Pancreas (tissue), 10 donors: Measurements from ENCODE around the gene LRAT. TPM values are rescaled to one million over a fixed set of nuclear protein-coding genes. Genes with fewer than 3 reads are reported as not detected.
"Not testable (repeated sequence)": the region's sequence is repeated elsewhere in the genome, so short reads cannot be mapped to it uniquely, and the experiment has no call there.

ENCODE experiments used
- ATAC-seq, 4 donors: fragments of 200-7000 bp; cut with Tn5 transposase; one replicate each; pipeline versions ENCODE4 v1.8.0 to v1.9.1; 2020; ENCODE audit warnings: mild to moderate bottlenecking in 4 of 4, moderate library complexity in 4 of 4
- DNase-seq, 6 donors: peaks; one replicate each; pipeline ENCODE4 v3.0.0-alpha.2; 2020
- FAIRE-seq: peaks from 2 replicates; lab custom pipeline; 2012; peaks lifted over from hg19 to GRCh38; lab: Jason Lieb, UNC
- H3K27ac ChIP-seq, 4 donors: fragments of 200-600 bp; sonication (generic); 1 replicate in 3 of 4; 2 replicates in 1 of 4; pipeline versions ENCODE4 v1.5.0 to v1.8.0; 2020
- H3K27me3 ChIP-seq, 4 donors: fragments of 200-600 bp; one replicate each; pipeline ENCODE4 v1.8.0; 2021
- H3K36me3 ChIP-seq, 3 donors: fragments of 200-600 bp; sonication (generic) in 1 of 3; one replicate each; pipeline versions ENCODE4 v1.5.0 to v1.8.0; 2020 to 2021
- H3K4me1 ChIP-seq, 3 donors: fragments of 200-600 bp; one replicate each; pipeline ENCODE4 v1.8.0; 2021
- H3K4me3 ChIP-seq, 4 donors: fragments of 200-600 bp; sonication (generic) in 2 of 4; one replicate each; pipeline versions ENCODE4 v1.5.0 to v1.8.0; 2020 to 2021
- H3K9me3 ChIP-seq, 4 donors: fragments of 200-600 bp; one replicate each; pipeline ENCODE4 v1.8.0; 2021
- CTCF ChIP-seq, 4 donors: fragments of 200-600 bp; sonication (generic) in 3 of 4; IDR thresholded peaks; one replicate each; pipeline versions ENCODE4 v1.5.0 to v1.8.0; 2021; ENCODE audit warnings: antibody characterized with exemption in 4 of 4
- WGBS, 2 donors: extraction: QIAGEN DNeasy Blood & Tissue Kit; methylation state at CpG; one replicate each; pipeline ENCODE4 v1.1.7; 2013; 5-methylcytosine and 5-hydroxymethylcytosine counted together
- intact Hi-C, 3 donors: fragments of 100-400 bp; cut with DNase I; formaldehyde crosslinking; loops; one replicate each; pipeline versions ENCODE4 v1.11.1 to v1.14.2; 2022
- polyA plus RNA-seq, 2 donors: library from polyadenylated mRNA; stranded (reverse); fragments of 200-250 nt; gene quantifications; one replicate each; pipeline ENCODE4 v1.2.3, GENCODE V29; 2013
- total RNA-seq, 6 donors: library from RNA; stranded (reverse); fragmentation: NEBNext Ultra II Directional in 4 of 6; extraction: Animal tissue kit (Norgen Biotek cat#: 25700) in 4 of 6; gene quantifications; one replicate each; pipeline versions ENCODE4 v1.2.1 to v1.2.4, GENCODE V29; 2021 to 2023
- donor health status: healthy with polysubstance abuse.
- donor health status: DM: no; HTN: no; CAD: no; lungs with moderate emphysema.
- donor health status: DM: no; HTN: no; CAD: no.
- donor health status: control.
- donor health status: control.
- donor health status: Bipolar disorder and iron deficiency.
- donor health status: DM: yes; HTN: yes; CAD: no.
- donor health status: DM: no; HTN: no; CAD: no.
- donor health status: DM: no; HTN: no; CAD: no.
- donor health status: DM: yes; HTN: yes; CAD: no.

LRAT gene
- total and polyA plus RNA-seq, 8 donors = 0.15 to 0.75 (median 0.48) TPM

GRCh38 chr4:154714339-154715040 is 29.3 kb upstream of the LRAT start:
- FAIRE-seq (no peak), DNase-seq (no peak), ATAC-seq (no peak)
- no peak for TF ChIP-seq CTCF (IDR thresholded peaks at IDR 0.05)
- 45% methylated on average over 4 of the region's 4 CpGs for WGBS, 2 donors
- no peaks in the 10 kb centered on the region for H3K36me3 ChIP-seq
- no peaks in the 10 kb centered on the region for H3K9me3 ChIP-seq
- H3K27me3 ChIP-seq = peaks cover 0 to 3% (median 0%) of the 10 kb centered on the region in 4 donors
- no peak overlapping the region for H3K27ac ChIP-seq
- intact Hi-C loops = no loop called here
- no peaks in the 10 kb centered on the region for H3K4me1 ChIP-seq
- no peak overlapping the region for H3K4me3 ChIP-seq

GRCh38 chr4:154719087-154719486 is 24.7 kb upstream of the LRAT start:
- TF ChIP-seq CTCF (IDR thresholded peaks at IDR 0.05) = no peak
- Histone ChIP-seq H3K4me1 (no peaks in the 10 kb centered on the region), H3K27ac (no peak overlapping the region), H3K4me3 (no peak overlapping the region), H3K27me3 (peaks cover 0 to 5% (median 0%) of the 10 kb centered on the region in 4 donors), H3K36me3 (no peaks in the 10 kb centered on the region), H3K9me3 (no peaks in the 10 kb centered on the region)
- WGBS, 2 donors = 83 to 89% methylated on average over 4 of the region's 4 CpGs
- ATAC-seq (no peak), DNase-seq (no peak), FAIRE-seq (no peak)
- intact Hi-C loops = no loop called here

- Histone ChIP-seq H3K4me3 (no peak overlapping the region), H3K36me3 (no peaks in the 10 kb centered on the region), H3K27ac (no peak overlapping the region), H3K9me3 (no peaks in the 10 kb centered on the region), H3K4me1 (no peaks in the 10 kb centered on the region), H3K27me3 (peaks cover 0 to 5% (median 0%) of the 10 kb centered on the region in 4 donors)
- DNase-seq (no peak), FAIRE-seq (no peak), ATAC-seq (no peak)
- no peak for TF ChIP-seq CTCF (IDR thresholded peaks at IDR 0.05)
- WGBS, 2 donors = 83 to 86% methylated on average over 2 of the region's 2 CpGs
- intact Hi-C loops = no loop called here
Observed at GRCh38 chr4:154720123-154720522, 23.7 kb upstream of the LRAT start.

GRCh38 chr4:154720618-154721267 is 23.1 kb upstream of the LRAT start:
- intact Hi-C loops = no loop called here
- peaks cover 0 to 5% (median 0%) of the 10 kb centered on the region in 4 donors for H3K27me3 ChIP-seq
- no peaks in the 10 kb centered on the region for H3K4me1 ChIP-seq
- 94 to 97% methylated on average over 3 of the region's 3 CpGs for WGBS, 2 donors
- FAIRE-seq (no peak), DNase-seq (no peak), ATAC-seq (no peak)
- H3K9me3 ChIP-seq = no peaks in the 10 kb centered on the region
- H3K27ac ChIP-seq = no peak overlapping the region
- no peak overlapping the region for H3K4me3 ChIP-seq
- no peaks in the 10 kb centered on the region for H3K36me3 ChIP-seq
- TF ChIP-seq CTCF (IDR thresholded peaks at IDR 0.05) = no peak

GRCh38 chr4:154722262-154722661 is 21.5 kb upstream of the LRAT start:
- intact Hi-C loops = no loop called here
- H3K27ac ChIP-seq = no peak overlapping the region
- DNase-seq (no peak), FAIRE-seq (no peak), ATAC-seq (no peak)
- H3K9me3 ChIP-seq = no peaks in the 10 kb centered on the region
- H3K4me1 ChIP-seq = no peaks in the 10 kb centered on the region
- H3K27me3 ChIP-seq = peaks cover 0 to 5% (median 0%) of the 10 kb centered on the region in 4 donors
- TF ChIP-seq CTCF (IDR thresholded peaks at IDR 0.05) = no peak
- H3K36me3 ChIP-seq = no peaks in the 10 kb centered on the region
- no peak overlapping the region for H3K4me3 ChIP-seq

- H3K36me3 ChIP-seq, DNase-seq, ATAC-seq, H3K4me3 ChIP-seq, H3K4me1 ChIP-seq, H3K9me3 ChIP-seq, intact Hi-C loops, H3K27me3 ChIP-seq, H3K27ac ChIP-seq, FAIRE-seq: not testable (repeated sequence)
- 71 to 90% methylated on average over 7 of the region's 7 CpGs for WGBS, 2 donors
Observed at GRCh38 chr4:154723601-154724000, 20.2 kb upstream of the LRAT start.
